Measurements from ENCODE around the gene GPR89B. TPM values are rescaled to one million over a fixed set of nuclear protein-coding genes. Genes with fewer than 3 reads are reported as not detected.
"Not testable (repeated sequence)": the region's sequence is repeated elsewhere in the genome, so short reads cannot be mapped to it uniquely, and the experiment has no call there.

Gene GPR89B
- total RNA-seq, 1 donor from 2014 or later = 6.2 TPM

- H3K4me3 ChIP-seq = no peak overlapping the region
- no peaks in the 10 kb centered on the region for H3K9me3 ChIP-seq (replicated peaks)
- no peaks in the 10 kb centered on the region for H3K4me1 ChIP-seq
- H3K36me3 ChIP-seq = no peaks in the 10 kb centered on the region
- H3K27me3 ChIP-seq (ENCODE audit: low read depth) = peaks cover 31% of the 10 kb centered on the region
- DNase-seq = no peak
- intact Hi-C loops (cut with micrococcal nuclease) = no loop called here
- H3K27ac ChIP-seq (replicated peaks) = no peak overlapping the region
- TF ChIP-seq, protein P1, sequence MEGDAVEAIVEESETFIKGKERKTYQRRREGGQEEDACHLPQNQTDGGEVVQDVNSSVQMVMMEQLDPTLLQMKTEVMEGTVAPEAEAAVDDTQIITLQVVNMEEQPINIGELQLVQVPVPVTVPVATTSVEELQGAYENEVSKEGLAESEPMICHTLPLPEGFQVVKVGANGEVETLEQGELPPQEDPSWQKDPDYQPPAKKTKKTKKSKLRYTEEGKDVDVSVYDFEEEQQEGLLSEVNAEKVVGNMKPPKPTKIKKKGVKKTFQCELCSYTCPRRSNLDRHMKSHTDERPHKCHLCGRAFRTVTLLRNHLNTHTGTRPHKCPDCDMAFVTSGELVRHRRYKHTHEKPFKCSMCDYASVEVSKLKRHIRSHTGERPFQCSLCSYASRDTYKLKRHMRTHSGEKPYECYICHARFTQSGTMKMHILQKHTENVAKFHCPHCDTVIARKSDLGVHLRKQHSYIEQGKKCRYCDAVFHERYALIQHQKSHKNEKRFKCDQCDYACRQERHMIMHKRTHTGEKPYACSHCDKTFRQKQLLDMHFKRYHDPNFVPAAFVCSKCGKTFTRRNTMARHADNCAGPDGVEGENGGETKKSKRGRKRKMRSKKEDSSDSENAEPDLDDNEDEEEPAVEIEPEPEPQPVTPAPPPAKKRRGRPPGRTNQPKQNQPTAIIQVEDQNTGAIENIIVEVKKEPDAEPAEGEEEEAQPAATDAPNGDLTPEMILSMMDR (IDR thresholded peaks at IDR 0.05; ENCODE audit: borderline replicate concordance) = no peak
Measured at GRCh38 chr1:147919896-147920295, 8.3 kb upstream of the GPR89B start.

- DNase-seq = no peak
- peaks cover 10% of the 10 kb centered on the region for H3K4me1 ChIP-seq
- H3K9me3 ChIP-seq (replicated peaks) = no peaks in the 10 kb centered on the region
- intact Hi-C loops (cut with micrococcal nuclease) = no loop called here
- TF ChIP-seq, protein P1 (IDR thresholded peaks at IDR 0.05; ENCODE audit: borderline replicate concordance) = no peak
- H3K36me3 ChIP-seq = no peaks in the 10 kb centered on the region
- no peaks in the 10 kb centered on the region for H3K27me3 ChIP-seq (ENCODE audit: low read depth)
- no peak overlapping the region for H3K27ac ChIP-seq (replicated peaks)
- no peak overlapping the region for H3K4me3 ChIP-seq
Measured at GRCh38 chr1:147924813-147925212, 3.4 kb upstream of the GPR89B start.

GRCh38 chr1:147927215-147927614 lies 1.0 kb upstream of the GPR89B start:
- H3K4me3 ChIP-seq; H3K36me3 ChIP-seq; H3K27ac ChIP-seq (replicated peaks); DNase-seq; intact Hi-C loops (cut with micrococcal nuclease); H3K27me3 ChIP-seq (ENCODE audit: low read depth); H3K9me3 ChIP-seq (replicated peaks); H3K4me1 ChIP-seq: not testable (repeated sequence)

DNA sequence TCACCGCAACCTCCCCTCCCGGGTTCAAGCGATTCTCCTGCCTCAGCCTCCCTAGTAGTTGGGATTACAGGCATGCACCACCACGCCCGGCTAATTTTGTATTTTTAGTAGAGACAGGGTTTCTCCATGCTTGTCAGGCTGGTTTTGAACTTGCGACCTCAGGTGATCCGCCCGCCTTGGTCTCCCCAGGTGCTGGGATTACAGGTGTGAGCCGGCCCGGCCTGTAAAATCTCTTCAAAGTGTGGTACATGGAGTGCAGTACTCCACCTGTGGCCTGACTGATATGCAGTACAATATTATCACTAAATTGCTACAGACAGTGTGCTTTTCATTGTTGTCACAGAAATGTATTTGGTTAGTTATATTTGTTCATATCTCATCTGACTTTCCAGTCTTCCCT lies 531 bp upstream of the GPR89B start:
- H3K27ac ChIP-seq (replicated peaks); intact Hi-C loops (cut with micrococcal nuclease); H3K36me3 ChIP-seq; H3K4me3 ChIP-seq; H3K27me3 ChIP-seq (ENCODE audit: low read depth); H3K4me1 ChIP-seq; H3K9me3 ChIP-seq (replicated peaks); DNase-seq: not testable (repeated sequence)

GRCh38 chr1:147931137-147931536 lies 2.9 kb downstream of the GPR89B start:
- H3K36me3 ChIP-seq; H3K4me3 ChIP-seq; intact Hi-C loops (cut with micrococcal nuclease); H3K27me3 ChIP-seq (ENCODE audit: low read depth); DNase-seq; H3K9me3 ChIP-seq (replicated peaks); H3K27ac ChIP-seq (replicated peaks); H3K4me1 ChIP-seq: not testable (repeated sequence)

DNA sequence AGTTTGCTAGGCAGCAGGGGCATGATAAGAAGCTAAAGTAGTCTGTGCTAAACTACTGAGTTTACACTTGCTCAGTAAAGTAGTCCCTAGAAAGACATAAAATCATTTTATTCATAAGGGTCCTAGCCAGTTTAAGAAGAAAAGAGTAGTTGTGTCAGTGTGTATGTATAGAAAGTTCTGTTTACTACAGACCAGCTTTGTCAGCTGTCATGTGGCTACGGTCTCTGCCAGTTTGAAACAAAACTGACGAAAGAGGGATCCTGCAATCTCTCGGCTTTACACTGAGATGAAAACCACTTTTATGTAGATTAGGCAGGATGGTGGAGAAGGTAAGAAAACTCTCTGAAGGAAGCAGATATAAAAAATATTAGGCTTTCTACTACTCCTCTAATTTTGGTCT lies 7.1 kb downstream of the GPR89B start:
- H3K27me3 ChIP-seq (ENCODE audit: low read depth); H3K27ac ChIP-seq (replicated peaks); H3K4me3 ChIP-seq; H3K4me1 ChIP-seq; H3K36me3 ChIP-seq; intact Hi-C loops (cut with micrococcal nuclease); H3K9me3 ChIP-seq (replicated peaks); DNase-seq: not testable (repeated sequence)

GRCh38 chr1:147940456-147940855 lies 12.2 kb downstream of the GPR89B start:
- intact Hi-C loops (cut with micrococcal nuclease); H3K27ac ChIP-seq (replicated peaks); DNase-seq; H3K4me1 ChIP-seq; H3K36me3 ChIP-seq; H3K9me3 ChIP-seq (replicated peaks); H3K27me3 ChIP-seq (ENCODE audit: low read depth); H3K4me3 ChIP-seq: not testable (repeated sequence)

DNA sequence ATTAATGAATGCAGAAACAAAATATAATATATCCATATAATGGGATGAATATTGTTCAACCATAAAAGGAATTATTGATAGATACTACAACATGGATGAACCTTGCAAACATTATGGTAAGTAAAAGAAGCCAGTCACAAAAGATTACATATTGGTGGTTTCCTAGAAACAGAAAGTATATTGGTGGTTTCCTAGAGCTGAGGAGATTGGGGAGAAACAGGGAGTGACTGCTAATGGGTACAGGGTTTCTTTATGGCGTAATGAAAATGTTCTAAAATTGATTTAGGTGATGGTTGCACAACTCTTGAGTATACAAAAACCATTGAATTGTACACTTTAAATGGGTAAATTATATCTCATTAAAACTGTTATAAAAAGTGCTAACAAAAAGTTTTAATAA lies 14.3 kb downstream of the GPR89B start:
- H3K4me1 ChIP-seq; H3K9me3 ChIP-seq (replicated peaks); H3K27ac ChIP-seq (replicated peaks); H3K4me3 ChIP-seq; DNase-seq; intact Hi-C loops (cut with micrococcal nuclease); H3K36me3 ChIP-seq; H3K27me3 ChIP-seq (ENCODE audit: low read depth): not testable (repeated sequence)

DNA sequence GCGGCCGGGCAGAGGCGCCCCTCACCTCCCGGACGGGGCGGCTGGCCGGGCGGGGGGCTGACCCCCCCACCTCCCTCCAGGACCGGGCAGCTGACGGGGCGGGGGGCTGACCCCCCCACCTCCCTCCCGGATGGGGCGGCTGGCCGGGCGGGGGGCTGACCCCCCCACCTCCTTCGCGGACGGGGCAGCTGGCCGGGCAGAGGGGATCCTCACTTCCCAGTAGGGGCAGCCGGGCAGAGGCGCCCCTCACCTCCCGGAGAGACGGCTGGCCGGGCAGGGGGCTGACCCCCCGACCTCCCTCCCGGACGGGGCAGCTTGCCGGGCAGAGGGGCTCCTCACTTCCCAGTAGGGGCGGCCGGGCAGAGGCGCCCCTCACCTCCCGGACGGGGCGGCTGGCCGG lies 21.3 kb downstream of the GPR89B start:
- H3K4me3 ChIP-seq; DNase-seq; intact Hi-C loops (cut with micrococcal nuclease); H3K4me1 ChIP-seq; H3K27ac ChIP-seq (replicated peaks); H3K9me3 ChIP-seq (replicated peaks); H3K36me3 ChIP-seq; H3K27me3 ChIP-seq (ENCODE audit: low read depth): not testable (repeated sequence)

DNA sequence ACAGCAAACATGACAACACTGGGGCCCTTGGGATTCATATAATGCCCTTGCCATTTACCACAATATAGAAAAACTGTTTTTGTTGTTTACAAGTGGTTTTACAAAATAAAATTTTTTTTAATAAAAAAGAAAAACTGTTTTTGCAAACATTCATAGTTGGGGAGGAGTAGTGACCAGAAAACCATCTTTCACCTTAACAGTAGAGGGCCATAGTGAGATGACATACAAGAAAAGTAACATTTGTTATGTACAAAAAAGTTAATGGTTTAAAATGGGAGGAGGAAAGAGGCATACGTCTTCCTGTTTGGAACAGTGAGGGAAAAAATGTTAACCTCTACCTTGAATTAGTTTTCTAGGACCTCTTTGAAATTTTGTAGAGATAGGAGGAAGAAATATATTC lies 30.7 kb downstream of the GPR89B start:
- H3K27me3 ChIP-seq (ENCODE audit: low read depth); H3K4me1 ChIP-seq; H3K36me3 ChIP-seq; H3K9me3 ChIP-seq (replicated peaks); H3K27ac ChIP-seq (replicated peaks); intact Hi-C loops (cut with micrococcal nuclease); DNase-seq; H3K4me3 ChIP-seq: not testable (repeated sequence)

GRCh38 chr1:147959680-147960079 lies 31.5 kb downstream of the GPR89B start:
- H3K27ac ChIP-seq (replicated peaks); H3K4me1 ChIP-seq; H3K4me3 ChIP-seq; H3K27me3 ChIP-seq (ENCODE audit: low read depth); DNase-seq; H3K36me3 ChIP-seq; H3K9me3 ChIP-seq (replicated peaks); intact Hi-C loops (cut with micrococcal nuclease): not testable (repeated sequence)

DNA sequence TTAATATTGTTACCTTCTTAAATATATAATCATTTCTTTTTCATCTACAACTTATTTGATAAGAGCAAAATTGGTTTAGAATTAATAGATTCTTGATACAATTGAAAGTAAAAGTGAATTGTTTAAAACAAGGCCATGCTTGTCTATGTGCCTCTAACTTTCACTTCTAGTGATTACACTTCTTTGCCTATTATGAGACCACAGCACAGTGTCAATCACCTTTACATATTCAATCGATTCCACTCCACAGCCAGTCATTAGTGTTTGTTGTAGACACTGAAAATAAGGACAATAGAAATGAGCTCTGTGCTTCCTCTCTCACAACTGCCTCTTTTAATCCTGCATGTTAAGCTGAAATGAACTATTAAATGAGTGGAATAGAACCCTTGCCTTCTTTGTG lies 36.4 kb downstream of the GPR89B start:
- intact Hi-C loops (cut with micrococcal nuclease); H3K27ac ChIP-seq (replicated peaks): not testable (repeated sequence)

DNA sequence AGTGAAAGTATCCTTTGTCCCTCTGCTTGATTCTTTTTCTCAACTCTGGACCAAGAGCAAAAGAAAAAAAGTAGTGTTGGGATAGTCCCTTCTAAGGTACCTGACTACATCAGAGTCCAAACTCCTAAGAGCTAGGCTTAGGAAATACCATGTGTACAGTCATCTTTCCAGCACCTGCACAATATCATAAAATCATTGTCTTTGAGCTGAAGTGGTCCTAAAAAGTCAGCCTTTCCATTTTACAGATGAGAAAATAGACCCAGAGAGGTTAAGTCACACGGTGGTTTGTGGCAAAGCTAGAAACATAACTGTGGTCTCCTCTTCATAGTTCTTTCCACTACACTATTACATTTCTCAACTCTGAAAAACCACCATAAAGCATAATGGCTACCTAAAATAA lies 38.4 kb downstream of the GPR89B start:
- H3K4me1 ChIP-seq; DNase-seq; H3K27me3 ChIP-seq (ENCODE audit: low read depth); intact Hi-C loops (cut with micrococcal nuclease); H3K27ac ChIP-seq (replicated peaks); H3K36me3 ChIP-seq; H3K4me3 ChIP-seq; H3K9me3 ChIP-seq (replicated peaks): not testable (repeated sequence)

More for the DNA sequence above, 36.4 kb downstream of the GPR89B start:
- not testable (repeated sequence) for H3K4me1 ChIP-seq; H3K27me3 ChIP-seq (ENCODE audit: low read depth); H3K4me3 ChIP-seq; H3K9me3 ChIP-seq (replicated peaks); H3K36me3 ChIP-seq; DNase-seq

Data from left ventricle myocardium inferior (tissue), 1 donor.